Natural killer cell treated with Interleukin-12 subunit alpha and Interleukin-12 subunit beta and Interleukin-15 and Interleukin-18, amount 100 ng/mL, for 72 hours (primary cell): ENCODE data around the gene CCDC159. TPM values are rescaled to one million over a fixed set of nuclear protein-coding genes. Genes with fewer than 3 reads are reported as not detected.
"Not testable (repeated sequence)": the region's sequence is repeated elsewhere in the genome, so short reads cannot be mapped to it uniquely, and the experiment has no call there.

Source experiments
- ATAC-seq, 2 donors: fragments of 150-1000 bp; cut with Tn5 transposase in 1 of 2; sonication (Bioruptor Pico), chemical (Tn5 transposase) in 1 of 2; 2 replicates each; pipeline ENCODE4 v1.10.0; 2021
- DNase-seq: peaks from one replicate; pipeline ENCODE4 v3.0.0; 2022; ENCODE audit warnings: low spot score
- H3K27ac Mint-ChIP-seq, 2 donors: 1 replicate in 1 of 2; 2 replicates in 1 of 2; pipeline ENCODE4 v1.8.0; 2022; ENCODE audit warnings: mixed read lengths in 2 of 2, mild to moderate bottlenecking in 1 of 2, moderate library complexity in 1 of 2
- H3K27me3 Mint-ChIP-seq, 2 donors: 1 replicate in 1 of 2; 2 replicates in 1 of 2; pipeline ENCODE4 v1.8.0; 2022; ENCODE audit warnings: mixed read lengths in 2 of 2
- H3K36me3 Mint-ChIP-seq: one replicate; pipeline ENCODE4 v1.8.0; 2022; ENCODE audit warnings: mixed read lengths
- H3K4me1 Mint-ChIP-seq, 2 donors: 1 replicate in 1 of 2; 2 replicates in 1 of 2; pipeline ENCODE4 v1.8.0; 2022; ENCODE audit warnings: low read depth in 2 of 2, mixed read lengths in 2 of 2, mild to moderate bottlenecking in 1 of 2
- H3K4me3 Mint-ChIP-seq: one replicate; pipeline ENCODE4 v1.8.0; 2022; ENCODE audit warnings: mixed read lengths
- H3K9me3 Mint-ChIP-seq: 2 replicates; pipeline ENCODE4 v1.8.0; 2022; ENCODE audit warnings: mixed read lengths
- total RNA-seq, 2 donors: library from RNA; stranded (reverse); gene quantifications; one replicate each; pipeline ENCODE4 v1.2.3, GENCODE V29; 2022

CCDC159 gene
- 10 to 100 TPM; 26.5 to 37.8 TPM for total RNA-seq

DNA sequence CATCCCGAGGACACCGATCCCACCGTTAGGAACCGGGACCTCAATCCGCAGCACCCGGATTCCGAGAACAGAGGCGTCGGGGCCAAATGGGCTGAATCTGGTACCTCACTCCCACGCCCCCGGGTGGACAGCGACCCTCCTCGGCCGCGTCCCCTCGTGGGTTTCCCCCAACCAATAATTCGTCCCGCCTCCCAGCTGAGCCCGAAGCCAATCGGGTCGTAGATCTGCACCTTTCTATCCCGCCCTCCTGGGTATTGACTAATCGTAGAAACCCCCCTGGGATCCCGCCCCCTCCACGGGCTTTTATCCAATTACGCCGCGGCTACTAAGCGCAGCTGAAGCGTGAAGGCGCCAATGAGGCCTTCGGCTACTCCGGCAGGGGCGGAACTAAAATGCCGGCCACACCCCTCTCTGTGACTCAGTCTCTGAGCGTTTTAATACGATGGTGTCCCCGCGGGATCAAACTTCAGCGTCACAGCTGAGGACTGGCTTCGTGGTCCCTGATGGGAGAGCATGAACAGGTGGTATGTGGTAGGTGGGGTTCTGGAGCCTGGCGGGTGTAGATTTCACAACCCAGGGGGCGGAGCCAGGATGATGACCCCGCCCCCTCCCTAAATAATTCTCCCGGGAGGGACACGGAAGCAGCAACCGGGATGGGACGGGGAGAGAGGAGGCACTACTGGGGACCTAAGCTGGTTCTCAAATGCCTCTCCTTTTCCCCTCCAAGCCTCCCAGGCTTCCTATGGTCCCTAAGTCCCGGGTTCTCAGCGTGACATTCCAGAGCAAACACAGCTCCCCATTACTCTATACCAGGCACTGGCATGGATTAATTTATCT lies at the start of gene CCDC159, which contains the start of gene TMEM205:
Gene CCDC159, plus strand, starts transcription at position 416 of the 837 bp plus-strand sequence. Its CDS starts 88 bp downstream, at position 504.
Gene TMEM205, minus strand, starts transcription at position 165 of the 837 bp plus-strand sequence. CDS start 649 bp downstream, outside the sequence.
- no peaks in the 10 kb centered on the region for H3K36me3 Mint-ChIP-seq

DNA sequence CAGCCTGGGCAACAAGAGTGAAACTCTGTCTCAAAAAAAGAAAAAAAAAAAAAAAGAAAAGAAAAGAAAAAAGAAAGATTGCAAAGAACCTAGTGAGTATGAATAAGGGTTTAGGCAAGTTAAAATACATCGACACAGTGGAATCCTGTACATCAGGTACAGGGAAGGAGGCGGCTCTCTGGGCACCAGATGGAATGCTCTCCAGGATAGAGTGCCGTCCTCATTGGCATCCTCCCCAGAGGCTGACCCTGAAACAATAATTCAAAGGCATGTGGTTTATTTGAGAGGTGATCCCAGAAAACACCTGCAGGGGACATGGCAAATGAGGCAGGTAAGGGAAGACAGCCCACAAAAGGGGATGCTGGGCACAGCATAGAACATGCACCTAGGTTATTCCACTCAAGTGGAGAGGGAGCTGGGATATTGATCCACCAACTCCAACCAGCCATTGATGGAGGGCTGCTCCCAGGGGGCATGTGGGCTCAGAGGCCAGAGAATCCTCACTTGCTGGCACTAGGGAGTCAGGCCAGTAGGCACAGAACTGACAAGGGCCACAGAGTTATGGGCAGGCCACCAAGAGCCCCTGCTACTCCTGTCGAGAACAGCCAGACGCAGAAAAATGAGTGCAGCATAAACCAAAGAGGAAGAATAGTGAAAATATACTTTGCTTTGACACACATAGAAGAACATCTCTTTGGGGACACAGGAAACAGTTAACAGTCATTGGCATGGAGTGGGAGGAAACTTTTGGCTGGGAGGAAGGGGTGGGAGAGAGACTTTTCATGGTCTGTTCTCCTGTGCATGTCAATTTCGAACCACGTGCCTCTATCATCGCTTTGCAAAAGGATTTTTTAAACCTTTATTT lies 46.1 kb upstream of the CCDC159 start:
- no peaks in the 10 kb centered on the region for H3K4me1 Mint-ChIP-seq
- no peaks in the 10 kb centered on the region for H3K36me3 Mint-ChIP-seq
- DNase-seq, result no peak
- H3K27ac Mint-ChIP-seq, result no peak overlapping the region
- H3K27me3 Mint-ChIP-seq, result peaks cover 3 to 5% of the 10 kb centered on the region in 2 donors
- no peaks in the 10 kb centered on the region for H3K9me3 Mint-ChIP-seq
- no peak overlapping the region for H3K4me3 Mint-ChIP-seq
- ATAC-seq, result no peak

More for the DNA sequence above, at the start of gene CCDC159, which contains the start of gene TMEM205:
- Mint-ChIP-seq H3K4me3 (peak within 1 kb of the TSS; percentile 97), H3K27ac (peak within 1 kb of the TSS; percentile 93 to 99), H3K9me3 (no peaks in the 10 kb centered on the region), H3K27me3 (no peaks in the 10 kb centered on the region), H3K4me1 (peaks cover 24 to 26% of the 10 kb centered on the region in 2 donors)
- DNase-seq, result peak; percentile 99
- ATAC-seq, result peak; percentile 97 to 98

DNA sequence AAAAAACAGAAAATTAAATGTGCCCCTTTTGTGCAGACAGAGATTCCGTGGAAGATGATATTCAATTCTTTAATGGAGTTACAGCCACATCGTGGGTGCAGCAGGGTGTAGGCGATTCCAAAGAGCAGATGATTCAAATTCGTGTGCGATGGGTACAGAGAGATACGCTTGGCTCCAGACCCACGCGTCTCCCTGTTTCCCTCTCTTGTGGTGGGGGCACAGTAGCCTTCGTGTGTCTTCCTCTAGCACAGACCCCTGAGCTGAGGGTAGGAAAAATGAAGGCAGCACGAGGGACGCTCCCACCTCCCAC lies 45.6 kb upstream of the CCDC159 start:
- ATAC-seq, result no peak
- no peak overlapping the region for H3K4me3 Mint-ChIP-seq
- no peaks in the 10 kb centered on the region for H3K4me1 Mint-ChIP-seq
- no peaks in the 10 kb centered on the region for H3K9me3 Mint-ChIP-seq
- H3K27ac Mint-ChIP-seq, result no peak overlapping the region
- DNase-seq, result no peak
- H3K27me3 Mint-ChIP-seq, result peaks cover 3 to 5% of the 10 kb centered on the region in 2 donors
- H3K36me3 Mint-ChIP-seq, result no peaks in the 10 kb centered on the region

- Mint-ChIP-seq H3K27ac (no peak overlapping the region), H3K4me3 (no peak overlapping the region)
Observed at GRCh38 chr19:11304936-11305335, 41.4 kb upstream of the CCDC159 start.

DNA sequence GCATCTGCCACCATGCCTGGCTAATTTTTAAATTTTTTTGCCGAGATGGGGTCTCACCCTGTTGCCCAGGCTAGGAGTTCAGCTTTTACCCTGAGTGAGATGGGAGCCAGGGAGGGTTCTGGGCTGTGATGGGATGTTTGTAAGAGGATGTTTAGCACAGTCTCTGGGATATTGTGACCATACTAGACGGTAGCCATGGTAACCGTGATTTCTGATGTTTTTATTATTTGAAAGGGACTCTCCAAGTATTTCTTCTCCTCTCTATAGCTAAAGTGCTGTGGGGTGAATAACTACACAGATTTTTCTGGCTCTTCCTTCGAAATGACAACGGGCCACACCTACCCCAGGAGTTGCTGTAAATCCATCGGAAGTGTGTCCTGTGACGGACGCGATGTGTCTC lies 40.0 kb upstream of the CCDC159 start:
- H3K27me3 Mint-ChIP-seq, result peaks cover 6 to 10% of the 10 kb centered on the region in 2 donors
- no peaks in the 10 kb centered on the region for H3K9me3 Mint-ChIP-seq
- ATAC-seq, result no peak
- no peaks in the 10 kb centered on the region for H3K36me3 Mint-ChIP-seq
- no peak overlapping the region for H3K27ac Mint-ChIP-seq
- H3K4me3 Mint-ChIP-seq, result no peak overlapping the region
- no peak for DNase-seq
- H3K4me1 Mint-ChIP-seq, result no peaks in the 10 kb centered on the region

More at GRCh38 chr19:11304936-11305335, 41.4 kb upstream of the CCDC159 start:
- Mint-ChIP-seq H3K27me3 (peaks cover 5 to 14% of the 10 kb centered on the region in 2 donors), H3K9me3 (no peaks in the 10 kb centered on the region), H3K4me1 (no peaks in the 10 kb centered on the region), H3K36me3 (no peaks in the 10 kb centered on the region)
- no peak for ATAC-seq
- DNase-seq, result no peak

DNA sequence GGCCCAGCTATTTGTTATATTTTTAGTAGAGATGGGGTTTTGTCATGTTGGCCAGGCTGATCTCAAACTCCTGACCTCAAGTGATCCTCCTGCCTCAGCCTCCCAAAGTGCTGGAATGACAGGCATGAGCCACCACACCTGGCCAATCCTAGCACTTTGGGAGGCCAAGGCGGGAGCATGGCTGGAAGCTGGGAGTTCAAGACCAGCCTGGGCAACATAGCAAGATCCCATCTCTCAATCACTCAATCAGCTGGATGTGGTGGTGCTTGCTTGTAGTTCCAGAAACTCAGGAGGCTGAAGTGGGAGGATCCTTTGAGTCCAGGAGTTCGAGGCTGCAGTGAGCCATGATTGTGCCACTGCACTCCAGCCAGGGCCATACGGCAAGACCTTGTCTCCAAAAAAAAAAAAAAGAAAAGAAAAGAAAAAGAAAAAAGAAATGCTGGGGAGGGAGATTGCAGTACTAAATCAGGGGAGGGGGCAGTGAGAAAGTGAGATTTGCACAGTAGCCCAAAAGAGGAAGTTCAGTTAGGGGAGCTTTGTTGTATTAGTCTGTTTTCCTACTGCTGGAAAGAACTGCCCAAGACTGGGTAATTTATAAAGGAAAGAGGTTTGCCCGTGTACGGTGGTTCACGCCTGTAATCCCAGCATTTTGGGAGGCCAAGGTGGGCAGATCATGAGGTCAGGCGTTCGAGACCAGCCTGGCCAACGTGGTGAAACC lies 25.9 kb upstream of the CCDC159 start:
- Mint-ChIP-seq H3K4me3 (peak overlapping the region; percentile 48), H3K4me1 (peaks cover 46 to 58% of the 10 kb centered on the region in 2 donors), H3K27ac (peak overlapping the region; percentile 67 to 97)
- ATAC-seq, H3K27me3 Mint-ChIP-seq, H3K36me3 Mint-ChIP-seq, H3K9me3 Mint-ChIP-seq, DNase-seq: not testable (repeated sequence)

DNA sequence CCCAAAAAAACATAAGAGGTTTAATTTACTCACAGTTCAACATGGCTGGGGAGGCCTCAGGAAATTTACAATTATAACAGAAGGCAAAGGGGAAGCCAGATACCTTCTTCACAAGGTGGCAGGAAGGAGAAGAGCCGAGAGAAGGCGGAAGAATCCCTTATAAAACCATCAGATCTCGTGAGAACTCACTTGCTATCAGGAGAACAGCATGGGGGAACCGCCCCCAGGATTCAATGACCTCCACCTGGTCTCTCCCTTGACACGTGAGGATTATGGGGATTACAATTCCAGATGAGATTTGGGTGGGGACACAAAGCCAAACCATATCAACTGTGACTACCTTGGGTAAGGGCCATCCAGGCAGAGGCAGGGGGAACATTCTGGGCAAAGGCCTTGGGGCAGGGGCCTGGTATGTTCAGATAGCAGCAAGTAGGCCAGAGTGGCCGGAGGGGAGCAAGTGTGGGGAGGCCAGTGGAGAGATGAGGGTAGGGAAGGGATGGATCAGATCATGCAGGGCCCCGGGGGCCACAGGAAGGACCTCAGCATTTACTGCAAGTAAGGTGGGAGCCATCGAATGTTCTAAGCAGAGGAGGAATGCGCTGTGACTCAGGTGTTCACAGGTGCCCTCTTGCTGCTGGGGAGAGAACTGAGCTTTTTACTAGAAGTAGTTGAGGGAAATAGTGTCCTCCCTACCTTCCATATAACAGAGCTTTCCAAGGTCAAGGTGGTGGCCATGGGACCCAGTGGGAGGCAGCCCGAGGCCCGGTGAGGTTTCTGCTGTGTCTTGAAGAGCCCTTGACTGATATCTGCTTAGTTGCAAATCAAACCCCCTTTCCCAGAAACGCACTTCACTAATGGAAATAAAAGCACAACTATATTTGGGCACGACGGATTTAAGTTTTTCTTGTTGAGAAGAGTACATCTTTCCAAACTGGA lies 24.9 kb upstream of the CCDC159 start:
- Mint-ChIP-seq H3K27me3 (no peaks in the 10 kb centered on the region), H3K36me3 (no peaks in the 10 kb centered on the region), H3K4me1 (peaks cover 46 to 58% of the 10 kb centered on the region in 2 donors), H3K9me3 (no peaks in the 10 kb centered on the region), H3K4me3 (peak overlapping the region; percentile 48), H3K27ac (peak overlapping the region; percentile 67 to 97)
- no peak for DNase-seq
- no peak for ATAC-seq

DNA sequence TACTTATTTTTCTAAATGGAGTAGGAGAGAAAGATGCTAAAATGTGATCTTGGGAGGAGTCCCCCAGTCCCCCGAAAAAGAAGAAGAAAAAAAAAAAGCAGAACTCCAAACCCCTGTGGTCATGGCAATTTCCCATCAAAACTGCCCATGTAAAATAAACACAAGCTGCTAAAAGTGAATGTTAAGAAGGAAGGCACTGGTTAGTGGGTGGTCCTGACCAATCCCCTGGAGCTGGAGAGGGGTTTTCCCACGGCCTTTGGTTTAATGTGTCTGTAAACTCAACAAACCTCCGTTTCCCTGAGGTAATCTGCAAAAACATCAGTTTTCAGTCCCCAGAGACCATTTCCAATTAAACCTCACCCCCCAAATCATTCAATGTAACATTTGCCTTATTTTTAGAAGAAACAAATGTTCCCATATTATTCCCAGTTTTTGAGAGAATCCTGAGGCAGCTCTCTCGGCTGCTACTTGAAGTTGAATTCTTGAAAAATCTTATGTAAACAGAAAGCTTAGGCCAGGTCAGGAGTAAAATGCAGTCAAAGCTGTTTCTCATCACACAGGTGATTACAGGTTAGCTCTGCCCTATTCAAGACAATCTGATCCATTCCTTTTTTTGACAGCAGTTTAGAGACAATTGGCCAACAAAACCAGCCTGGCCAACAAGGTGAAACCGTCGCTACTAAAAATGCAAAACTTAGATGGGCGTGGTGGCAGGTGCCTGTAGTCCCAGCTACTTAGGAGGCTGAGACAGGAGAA lies 23.9 kb upstream of the CCDC159 start:
- DNase-seq (no peak), ATAC-seq (no peak)
- Mint-ChIP-seq H3K36me3 (no peaks in the 10 kb centered on the region), H3K4me1 (peaks cover 46 to 53% of the 10 kb centered on the region in 2 donors), H3K27me3 (no peaks in the 10 kb centered on the region), H3K4me3 (peak overlapping the region; percentile 48), H3K27ac (peak overlapping the region; percentile 67 to 97), H3K9me3 (no peaks in the 10 kb centered on the region)

DNA sequence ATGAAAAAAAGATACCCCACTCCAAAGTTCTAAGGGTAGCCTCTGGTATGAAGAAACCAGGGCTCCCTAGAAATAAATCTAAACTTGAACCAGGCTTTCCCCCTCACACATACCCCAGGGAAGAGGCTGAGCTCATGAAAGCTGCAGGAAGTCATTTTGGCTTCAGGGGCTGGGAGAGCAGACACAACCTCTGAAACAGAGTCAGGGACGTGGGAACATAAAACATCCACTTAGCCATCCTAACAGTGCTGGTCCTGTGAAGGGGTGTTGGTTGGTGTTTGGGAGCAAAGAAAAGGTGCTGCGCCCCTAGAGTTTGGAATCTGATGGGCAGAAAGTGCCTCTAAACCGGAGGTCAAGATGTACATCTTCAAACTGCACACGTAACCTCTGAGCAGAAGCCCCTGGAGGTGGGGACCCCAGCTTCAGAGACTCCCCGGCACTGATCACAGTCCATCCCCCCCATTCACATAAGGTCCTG lies 22.7 kb upstream of the CCDC159 start:
- H3K27ac Mint-ChIP-seq, result peak overlapping the region; percentile 91 to 97
- DNase-seq, result no peak
- H3K9me3 Mint-ChIP-seq, result no peaks in the 10 kb centered on the region
- ATAC-seq, result no peak
- peak overlapping the region; percentile 80 for H3K4me3 Mint-ChIP-seq
- H3K4me1 Mint-ChIP-seq, result peaks cover 41 to 42% of the 10 kb centered on the region in 2 donors
- H3K36me3 Mint-ChIP-seq, result no peaks in the 10 kb centered on the region
- H3K27me3 Mint-ChIP-seq, result no peaks in the 10 kb centered on the region

DNA sequence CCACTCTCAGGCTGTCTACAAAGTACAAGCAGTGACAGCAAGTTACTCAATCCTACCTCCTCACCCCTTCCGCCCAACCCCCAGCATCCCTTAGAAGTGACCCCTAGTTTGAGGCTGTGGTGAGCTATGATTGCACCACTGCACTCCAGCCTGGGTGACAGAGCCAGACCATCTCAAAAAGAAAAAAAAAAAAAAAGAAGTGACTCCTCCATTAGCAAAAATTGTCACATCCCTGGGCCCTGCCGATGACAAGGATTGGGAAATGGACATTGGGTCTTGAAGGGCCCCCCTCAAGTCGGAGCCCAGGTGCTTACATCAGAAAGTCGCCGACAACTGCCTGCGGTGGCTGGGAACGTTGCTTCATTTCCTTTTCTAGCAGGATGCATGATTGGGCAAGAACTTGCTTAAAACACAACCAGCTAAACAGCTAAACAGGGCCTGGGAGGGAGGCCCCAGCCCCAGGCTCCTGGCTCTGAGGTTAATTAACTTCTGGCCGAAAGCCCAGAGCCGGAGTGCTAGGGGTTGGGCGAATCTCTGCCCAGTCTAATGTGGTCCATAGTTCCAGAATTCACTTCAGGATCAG lies 22.1 kb upstream of the CCDC159 start:
- Mint-ChIP-seq H3K27me3 (no peaks in the 10 kb centered on the region), H3K9me3 (no peaks in the 10 kb centered on the region), H3K27ac (peak overlapping the region; percentile 91 to 97), H3K36me3 (no peaks in the 10 kb centered on the region), H3K4me1 (peaks cover 35 to 38% of the 10 kb centered on the region in 2 donors), H3K4me3 (peak overlapping the region; percentile 80)
- DNase-seq (peak; percentile 92), ATAC-seq (peak; percentile 91 to 93)

DNA sequence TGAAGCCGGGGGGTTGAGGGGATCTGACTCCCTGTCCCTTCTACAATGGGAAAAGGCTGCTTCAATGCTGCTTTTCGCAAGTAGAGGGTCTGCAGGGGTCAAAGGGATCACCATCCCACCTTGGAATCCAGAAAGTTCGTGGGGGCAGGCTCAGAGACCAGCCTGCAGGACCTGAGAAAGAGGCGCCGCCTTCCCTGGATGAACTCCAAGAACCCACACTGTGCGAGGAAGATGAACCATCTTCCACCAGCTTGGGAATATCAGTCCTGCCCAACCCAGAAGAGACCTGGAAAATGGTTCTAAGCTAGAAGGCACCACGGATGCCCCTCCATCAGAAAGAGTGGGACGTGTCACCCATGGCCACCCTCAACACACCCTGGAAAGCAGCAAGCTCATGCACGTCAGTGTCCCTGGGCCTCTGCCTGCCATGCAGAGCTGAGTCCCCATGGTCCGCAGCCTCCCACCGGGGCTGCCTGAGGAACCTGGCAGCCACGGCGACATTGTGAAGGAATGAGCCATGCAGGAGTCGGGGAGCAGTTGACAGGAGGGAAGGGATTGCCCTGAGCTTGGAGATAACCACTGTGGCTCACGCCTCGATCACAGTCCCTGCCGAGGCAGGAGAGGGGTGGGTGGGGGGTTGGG lies 21.4 kb upstream of the CCDC159 start:
- H3K4me1 Mint-ChIP-seq, result peaks cover 35% of the 10 kb centered on the region in 2 donors
- H3K36me3 Mint-ChIP-seq, result no peaks in the 10 kb centered on the region
- H3K27ac Mint-ChIP-seq, result peak overlapping the region; percentile 91 to 97
- H3K9me3 Mint-ChIP-seq, result no peaks in the 10 kb centered on the region
- peak overlapping the region; percentile 80 for H3K4me3 Mint-ChIP-seq
- ATAC-seq (no peak), DNase-seq (no peak)
- H3K27me3 Mint-ChIP-seq, result no peaks in the 10 kb centered on the region
